SK-N-SH (cell line): ENCODE results near the gene ZNF593OS. TPM values are rescaled to one million over a fixed set of nuclear protein-coding genes. Genes with fewer than 3 reads are reported as not detected.

Experiments used
- CTCF ChIA-PET: fragments of 300-600, 350-600 bp; formaldehyde crosslinking; extraction: SDS; loops from one replicate; lab custom pipeline; 2021; lab: Yijun Ruan, JAX
- POLR2A ChIA-PET: fragments of 350-600 bp; sonication (Branson Sonifier 250); formaldehyde crosslinking; extraction: SDS; loops from one replicate; lab custom pipeline; 2020; ENCODE audit warnings: antibody characterized with exemption, inconsistent platforms; lab: Yijun Ruan, JAX
- DNase-seq: peaks from one replicate; pipeline ENCODE4 v3.0.0; 2012
- H2AFZ ChIP-seq: fragments of 200-600 bp; sonication (generic); 2 replicates; pipeline ENCODE4 v1.8.1; 2016; ENCODE audit warnings: antibody characterized with exemption, mild to moderate bottlenecking, low read depth
- H3F3A ChIP-seq: fragments of 200-600 bp; sonication (generic); replicated peaks from 2 replicates; pipeline ENCODE3; 2016; ENCODE audit warnings: antibody characterized with exemption, mild to moderate bottlenecking; ENCODE audit not compliant: insufficient read depth
- H3K27ac ChIP-seq, 2 experiments: fragments of 200-500 bp in 1 of 2; fragments of 200-600 bp in 1 of 2; sonication (Bioruptor generic) in 1 of 2; sonication (generic), shearing (Covaris generic) in 1 of 2; 2 replicates each; pipeline versions ENCODE4 v1.5.1 to v1.6.1; 2014 to 2016; ENCODE audit warnings: low read depth in 2 of 2, inconsistent platforms in 1 of 2, low read length in 1 of 2, mild to moderate bottlenecking in 1 of 2, mixed read lengths in 1 of 2
- H3K27me3 ChIP-seq: fragments of 200-600 bp; sonication (generic), shearing (Covaris generic); 2 replicates; pipeline ENCODE4 v1.6.1; 2016; ENCODE audit warnings: mixed run types; ENCODE audit not compliant: insufficient read depth
- H3K36me3 ChIP-seq, 2 experiments: fragments of 200-500 bp in 1 of 2; fragments of 200-600 bp in 1 of 2; sonication (Bioruptor generic) in 1 of 2; sonication (generic) in 1 of 2; replicated peaks in 1 of 2; 2 replicates each; pipeline versions ENCODE3 to v1.5.1; 2014 to 2016; ENCODE audit warnings: low read length in 1 of 2, mild to moderate bottlenecking in 1 of 2; ENCODE audit not compliant: insufficient read depth in 2 of 2, control insufficient read depth in 1 of 2
- H3K4me1 ChIP-seq, 2 experiments: fragments of 200-500 bp in 1 of 2; fragments of 200-600 bp in 1 of 2; sonication (Bioruptor generic) in 1 of 2; sonication (generic), shearing (Covaris generic) in 1 of 2; 2 replicates each; pipeline versions ENCODE4 v1.5.1 to v1.6.1; 2014 to 2016; ENCODE audit warnings: low read depth in 1 of 2, low read length in 1 of 2, mixed run types in 1 of 2; ENCODE audit not compliant: insufficient read depth in 2 of 2, control insufficient read depth in 1 of 2
- H3K4me2 ChIP-seq: fragments of 200-600 bp; sonication (generic), shearing (Covaris generic); 2 replicates; pipeline ENCODE4 v1.6.1; 2017; ENCODE audit warnings: mixed run types
- H3K4me3 ChIP-seq, 2 experiments: fragments of 200-500 bp in 1 of 2; fragments of 200-600 bp in 1 of 2; sonication (Bioruptor generic) in 1 of 2; sonication (generic), shearing (Covaris generic) in 1 of 2; 2 replicates each; pipeline versions ENCODE4 v1.5.1 to v1.8.1; 2014 to 2016; ENCODE audit warnings: low read depth in 2 of 2, inconsistent platforms in 1 of 2, low read length in 1 of 2, mild to moderate bottlenecking in 1 of 2, mixed read lengths in 1 of 2, moderate library complexity in 1 of 2
- H3K79me2 ChIP-seq: fragments of 200-600 bp; sonication (generic); 2 replicates; pipeline ENCODE4 v1.8.1; 2017; ENCODE audit warnings: mild to moderate bottlenecking; ENCODE audit not compliant: insufficient read depth
- H3K9ac ChIP-seq: fragments of 200-600 bp; sonication (generic); 2 replicates; pipeline ENCODE4 v1.6.1; 2017; ENCODE audit warnings: mixed run types
- H3K9me2 ChIP-seq: fragments of 200-600 bp; sonication (generic); 2 replicates; pipeline ENCODE4 v1.6.1; 2017; ENCODE audit warnings: mixed run types
- H3K9me3 ChIP-seq: fragments of 200-600 bp; sonication (generic); 2 replicates; pipeline ENCODE4 v1.6.1; 2017; ENCODE audit warnings: mixed run types, mild to moderate bottlenecking, moderate library complexity
- H4K20me1 ChIP-seq: fragments of 200-600 bp; sonication (generic); 2 replicates; pipeline ENCODE4 v1.6.1; 2017; ENCODE audit warnings: mild to moderate bottlenecking, mixed run types; ENCODE audit not compliant: insufficient read depth
- CHD2 ChIP-seq: fragments of 150-350 bp; IDR thresholded peaks from 2 replicates; pipeline ENCODE4 v1.6.1; 2018; ENCODE audit warnings: low read length; ENCODE audit not compliant: partially characterized antibody
- ELF1 ChIP-seq: IDR thresholded peaks from 2 replicates; pipeline ENCODE4 v1.4.0; 2012
- EP300 ChIP-seq, 2 experiments: IDR thresholded peaks; 2 replicates each; pipeline versions ENCODE4 v1.4.0 to v1.6.1; 2012; ENCODE audit warnings: borderline replicate concordance in 1 of 2, low read depth in 1 of 2, low read length in 1 of 2
- FOXJ3 ChIP-seq: sonication (generic); formaldehyde crosslinking; IDR thresholded peaks from 2 replicates; pipeline ENCODE4 v1.5.1; 2020; ENCODE audit warnings: mild to moderate bottlenecking, missing genetic modification reagents
- FOXM1 ChIP-seq: IDR thresholded peaks from 2 replicates; pipeline ENCODE4 v1.4.0; 2012; ENCODE audit warnings: low read depth, mild to moderate bottlenecking
- GABPA ChIP-seq: IDR thresholded peaks from 2 replicates; pipeline ENCODE4 v1.4.0; 2012; ENCODE audit warnings: low read depth, mild to moderate bottlenecking
- GATA2 ChIP-seq: sonication (generic); formaldehyde crosslinking; IDR thresholded peaks from 2 replicates; pipeline ENCODE4 v1.5.0; 2020; ENCODE audit warnings: mild to moderate bottlenecking, missing genetic modification reagents
- JUND ChIP-seq: IDR thresholded peaks from 2 replicates; pipeline ENCODE4 v1.4.0; 2012
- MEF2A ChIP-seq: IDR thresholded peaks from 2 replicates; pipeline ENCODE4 v1.4.0; 2012; ENCODE audit warnings: low read depth, borderline replicate concordance
- NFIC ChIP-seq: IDR thresholded peaks from 2 replicates; pipeline ENCODE4 v1.4.0; 2012; ENCODE audit warnings: borderline replicate concordance
- POLR2AphosphoS5 ChIP-seq: IDR thresholded peaks from 2 replicates; pipeline ENCODE4 v1.6.1; 2012; ENCODE audit warnings: low read depth, low read length
- RFX5 ChIP-seq: IDR thresholded peaks from 2 replicates; pipeline ENCODE4 v1.6.1; 2012; ENCODE audit warnings: mild to moderate bottlenecking, improper control_type of control experiment, low read length
- RXRA ChIP-seq: IDR thresholded peaks from 2 replicates; pipeline ENCODE4 v1.4.0; 2012; ENCODE audit warnings: low read depth, mild to moderate bottlenecking, borderline replicate concordance
- SMC3 ChIP-seq: IDR thresholded peaks from 2 replicates; pipeline ENCODE4 v1.6.1; 2012; ENCODE audit warnings: low read depth, low read length, improper control_type of control experiment
- TAF1 ChIP-seq: IDR thresholded peaks from 2 replicates; pipeline ENCODE4 v1.6.1; 2012; ENCODE audit warnings: low read depth, mild to moderate bottlenecking, low read length, moderate library complexity, borderline replicate concordance
- TEAD4 ChIP-seq: IDR thresholded peaks from 2 replicates; pipeline ENCODE4 v1.4.0; 2012; ENCODE audit warnings: mild to moderate bottlenecking, borderline replicate concordance; ENCODE audit not compliant: insufficient read depth
- WGBS: methylation state at CpG from one replicate; pipeline ENCODE4 v1.1.6; 2017; ENCODE audit warnings: low lambda C conversion rate; 5-methylcytosine and 5-hydroxymethylcytosine counted together
- polyA plus RNA-seq, 3 experiments: library from polyadenylated mRNA; depleted of rRNA; stranded (reverse); fragments of >200 nt; gene quantifications; 2 replicates each; pipeline ENCODE4 v1.2.3, GENCODE V29; 2012
- TF ChIP-seq, protein P1 (sequence below): fragments of 150-350 bp; IDR thresholded peaks from 2 replicates; pipeline ENCODE4 v1.6.1; 2016; ENCODE audit warnings: mild to moderate bottlenecking, low read depth, low read length
- TF ChIP-seq, protein P2 (sequence below): fragments of 200-600 bp; sonication (generic); IDR thresholded peaks from 2 replicates; pipeline ENCODE4 v1.6.1; 2017; ENCODE audit warnings: antibody characterized with exemption, mild to moderate bottlenecking, moderate library complexity
- TF ChIP-seq, protein P3 (sequence below): IDR thresholded peaks from 2 replicates; pipeline ENCODE4 v1.4.0; 2012; ENCODE audit warnings: low read depth
- TF ChIP-seq, protein P4 (sequence below): IDR thresholded peaks from 2 replicates; pipeline ENCODE4 v1.4.0; 2012; ENCODE audit warnings: low read depth, borderline replicate concordance

The ZNF593OS gene
- polyA plus RNA-seq, 1 of the 3 experiments (the other 2 are of a cell fraction): not detected

DNA sequence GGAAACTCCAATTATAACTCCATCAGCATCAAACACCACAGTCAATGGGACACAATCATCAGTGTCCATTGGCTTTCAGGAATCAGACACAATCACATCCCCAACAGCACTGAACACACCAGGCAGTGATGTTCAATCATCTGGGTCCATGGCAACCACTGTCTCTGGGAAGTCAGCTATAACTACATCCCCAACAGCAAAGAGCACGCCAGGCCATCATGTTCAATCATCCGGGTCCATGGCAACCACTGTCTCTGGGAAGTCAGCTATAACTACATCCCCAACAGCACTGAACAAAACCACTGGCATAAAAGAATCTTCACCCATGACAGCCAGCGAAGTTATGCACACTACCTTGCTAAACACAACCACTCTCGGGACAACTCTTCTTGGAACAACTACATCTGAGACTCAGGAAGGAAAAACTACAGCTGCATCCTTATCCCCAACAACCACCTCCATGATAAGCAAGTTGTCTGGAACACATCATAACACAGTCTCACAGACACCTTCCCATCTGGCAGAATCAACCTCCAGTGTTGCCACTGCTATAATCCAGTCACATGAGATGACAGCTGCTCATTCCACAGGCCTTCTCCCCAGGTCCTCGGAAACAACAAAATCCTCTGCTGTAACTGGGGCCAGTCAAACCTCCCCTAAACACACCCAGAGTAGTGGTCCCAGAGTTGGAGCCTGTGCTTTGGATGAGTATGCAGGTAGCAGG is 38.7 kb upstream of the ZNF593OS start:
- Histone ChIP-seq H3F3A (no peaks in the 10 kb centered on the region), H3K9ac (no peak overlapping the region), H4K20me1 (no peaks in the 10 kb centered on the region), H3K79me2 (no peaks in the 10 kb centered on the region), H3K9me3 (no peaks in the 10 kb centered on the region), H3K9me2 (no peaks in the 10 kb centered on the region), H3K4me2 (no peak overlapping the region), H3K4me1 (no peaks in the 10 kb centered on the region), H2AFZ (no peak overlapping the region), H3K4me3 (no peak overlapping the region), H3K27ac (no peak overlapping the region), H3K27me3 (no peaks in the 10 kb centered on the region; the same call in 1 of the 2 replicates), H3K36me3 (no peaks in the 10 kb centered on the region)
- CTCF ChIA-PET: interaction anchor here (1.3 to 2.8 kb wide), 6 partner anchors 21 to 175 kb away, joined by 3 to 12 read pairs (median 3); partner anchors contain the start of gene CEP85
- WGBS: 75% methylated on average over 4 of the region's 5 CpGs
- TF ChIP-seq, protein P1, sequence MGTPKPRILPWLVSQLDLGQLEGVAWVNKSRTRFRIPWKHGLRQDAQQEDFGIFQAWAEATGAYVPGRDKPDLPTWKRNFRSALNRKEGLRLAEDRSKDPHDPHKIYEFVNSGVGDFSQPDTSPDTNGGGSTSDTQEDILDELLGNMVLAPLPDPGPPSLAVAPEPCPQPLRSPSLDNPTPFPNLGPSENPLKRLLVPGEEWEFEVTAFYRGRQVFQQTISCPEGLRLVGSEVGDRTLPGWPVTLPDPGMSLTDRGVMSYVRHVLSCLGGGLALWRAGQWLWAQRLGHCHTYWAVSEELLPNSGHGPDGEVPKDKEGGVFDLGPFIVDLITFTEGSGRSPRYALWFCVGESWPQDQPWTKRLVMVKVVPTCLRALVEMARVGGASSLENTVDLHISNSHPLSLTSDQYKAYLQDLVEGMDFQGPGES: no peak
- TF ChIP-seq POLR2AphosphoS5 (no peak), FOXM1 (no peak), SMC3 (no peak), TEAD4 (no peak), RFX5 (no peak), GATA2 (no peak), EP300 (IDR thresholded peaks at IDR 0.05; ENCODE audit: borderline replicate concordance in 1 of 2, low read depth in 1 of 2, low read length in 1 of 2) (no peak), ELF1 (no peak)
- TF ChIP-seq, protein P2, sequence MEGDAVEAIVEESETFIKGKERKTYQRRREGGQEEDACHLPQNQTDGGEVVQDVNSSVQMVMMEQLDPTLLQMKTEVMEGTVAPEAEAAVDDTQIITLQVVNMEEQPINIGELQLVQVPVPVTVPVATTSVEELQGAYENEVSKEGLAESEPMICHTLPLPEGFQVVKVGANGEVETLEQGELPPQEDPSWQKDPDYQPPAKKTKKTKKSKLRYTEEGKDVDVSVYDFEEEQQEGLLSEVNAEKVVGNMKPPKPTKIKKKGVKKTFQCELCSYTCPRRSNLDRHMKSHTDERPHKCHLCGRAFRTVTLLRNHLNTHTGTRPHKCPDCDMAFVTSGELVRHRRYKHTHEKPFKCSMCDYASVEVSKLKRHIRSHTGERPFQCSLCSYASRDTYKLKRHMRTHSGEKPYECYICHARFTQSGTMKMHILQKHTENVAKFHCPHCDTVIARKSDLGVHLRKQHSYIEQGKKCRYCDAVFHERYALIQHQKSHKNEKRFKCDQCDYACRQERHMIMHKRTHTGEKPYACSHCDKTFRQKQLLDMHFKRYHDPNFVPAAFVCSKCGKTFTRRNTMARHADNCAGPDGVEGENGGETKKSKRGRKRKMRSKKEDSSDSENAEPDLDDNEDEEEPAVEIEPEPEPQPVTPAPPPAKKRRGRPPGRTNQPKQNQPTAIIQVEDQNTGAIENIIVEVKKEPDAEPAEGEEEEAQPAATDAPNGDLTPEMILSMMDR: no peak
- no peak for DNase-seq
- POLR2A ChIA-PET: interaction anchor here (0.6 to 1.1 kb wide), 2 partner anchors 10 to 37 kb away, joined by 3 read pairs; no protein-coding TSS in a partner anchor

DNA sequence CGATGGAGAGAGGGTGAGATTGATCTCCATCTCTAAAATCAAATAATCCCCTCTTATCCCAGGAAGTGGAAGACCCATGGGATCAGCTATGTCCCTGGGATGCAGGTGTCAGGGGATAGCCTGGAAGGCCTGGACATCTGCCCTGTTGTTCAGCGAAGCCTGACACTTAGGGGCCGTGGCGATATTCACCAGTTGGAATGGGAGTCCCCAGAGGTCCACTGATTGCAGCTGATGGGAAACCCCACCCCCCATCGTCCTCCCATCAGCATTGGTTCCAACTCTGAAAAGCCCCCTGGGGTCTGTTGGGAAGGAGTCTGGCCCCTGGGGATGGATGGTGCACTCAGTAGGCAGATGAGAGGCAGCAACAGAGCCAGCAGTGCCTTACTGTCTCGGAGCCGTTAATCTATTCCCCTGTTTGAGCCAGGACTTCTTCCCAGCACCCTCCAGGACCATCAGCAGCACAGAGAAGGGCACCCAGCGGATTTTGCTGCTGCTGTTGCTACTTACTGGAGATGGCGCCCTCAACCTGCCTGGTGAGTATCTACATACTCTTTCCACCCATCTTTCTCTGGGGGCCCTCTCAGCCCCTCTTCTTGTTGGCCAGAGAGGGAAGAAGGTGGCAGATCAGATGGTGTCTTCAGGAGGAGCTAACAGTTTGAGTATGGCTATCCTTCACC is 32.1 kb upstream of the ZNF593OS start:
- ChIA-PET CTCF (interaction anchor here (0.7 to 1.4 kb wide), 3 partner anchors 34 to 161 kb away, joined by 3 read pairs; partner anchors contain the start of gene ZNF593), POLR2A (no interaction called here)
- 52% methylated on average over 5 of the region's 9 CpGs for WGBS
- H3K9me2 ChIP-seq: no peaks in the 10 kb centered on the region
- no peaks in the 10 kb centered on the region; the same call in 1 of the 2 replicates for H3K27me3 ChIP-seq
- no peaks in the 10 kb centered on the region for H3K9me3 ChIP-seq
- H3K4me1 ChIP-seq: no peaks in the 10 kb centered on the region
- DNase-seq: no peak
- H4K20me1 ChIP-seq: no peaks in the 10 kb centered on the region
- H3K4me2 ChIP-seq: no peak overlapping the region
- H3F3A ChIP-seq: no peaks in the 10 kb centered on the region
- H3K36me3 ChIP-seq: no peaks in the 10 kb centered on the region
- no peaks in the 10 kb centered on the region for H3K79me2 ChIP-seq
- no peak overlapping the region for H3K27ac ChIP-seq
- no peak overlapping the region for H3K9ac ChIP-seq
- no peak overlapping the region for H2AFZ ChIP-seq
- H3K4me3 ChIP-seq: no peak overlapping the region
- TF ChIP-seq GABPA: no peak
- TF ChIP-seq, protein P3, sequence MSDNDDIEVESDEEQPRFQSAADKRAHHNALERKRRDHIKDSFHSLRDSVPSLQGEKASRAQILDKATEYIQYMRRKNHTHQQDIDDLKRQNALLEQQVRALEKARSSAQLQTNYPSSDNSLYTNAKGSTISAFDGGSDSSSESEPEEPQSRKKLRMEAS: no peak
- no peak for TF ChIP-seq FOXJ3 (CRISPR knock-in tag)
- no peak for TF ChIP-seq FOXM1
- no peak for TF ChIP-seq NFIC
- no peak for TF ChIP-seq TAF1
- TF ChIP-seq ELF1: no peak
- TF ChIP-seq, protein P2: no peak
- no peak for TF ChIP-seq POLR2AphosphoS5
- TF ChIP-seq, protein P4, sequence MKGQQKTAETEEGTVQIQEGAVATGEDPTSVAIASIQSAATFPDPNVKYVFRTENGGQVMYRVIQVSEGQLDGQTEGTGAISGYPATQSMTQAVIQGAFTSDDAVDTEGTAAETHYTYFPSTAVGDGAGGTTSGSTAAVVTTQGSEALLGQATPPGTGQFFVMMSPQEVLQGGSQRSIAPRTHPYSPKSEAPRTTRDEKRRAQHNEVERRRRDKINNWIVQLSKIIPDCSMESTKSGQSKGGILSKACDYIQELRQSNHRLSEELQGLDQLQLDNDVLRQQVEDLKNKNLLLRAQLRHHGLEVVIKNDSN: no peak
- no peak for TF ChIP-seq JUND
- TF ChIP-seq GATA2: no peak
- TF ChIP-seq RFX5: no peak
- no peak for TF ChIP-seq CHD2
- no peak for TF ChIP-seq RXRA
- TF ChIP-seq MEF2A: no peak
